EL (cell line): ENCODE measurements around the gene SNX24.
"Not testable (repeated sequence)": the region's sequence is repeated elsewhere in the genome, so short reads cannot be mapped to it uniquely, and the experiment has no call there.

Experiments
- DNase-seq: peaks from one replicate; pipeline ENCODE4 v3.0.0-alpha.2; 2016

The SNX24 gene

GRCh38 chr5:122968056-122968455 lies 122.6 kb downstream of the SNX24 start:
- DNase-seq = not testable (repeated sequence)

- no peak for DNase-seq
Observed at GRCh38 chr5:122971333-122971732, 125.9 kb downstream of the SNX24 start.

GRCh38 chr5:122972877-122973276 lies 127.5 kb downstream of the SNX24 start:
- peak; percentile 83 for DNase-seq

GRCh38 chr5:122973759-122974158 lies 128.3 kb downstream of the SNX24 start:
- DNase-seq = not testable (repeated sequence)

- not testable (repeated sequence) for DNase-seq
Observed at GRCh38 chr5:122974251-122974650, 128.8 kb downstream of the SNX24 start.

GRCh38 chr5:122977319-122977718 lies 131.9 kb downstream of the SNX24 start:
- DNase-seq = no peak

GRCh38 chr5:122978068-122978467 lies 132.7 kb downstream of the SNX24 start:
- DNase-seq = no peak

GRCh38 chr5:122978644-122979297 lies 133.4 kb downstream of the SNX24 start:
- no peak for DNase-seq

GRCh38 chr5:122981846-122982245 lies 136.4 kb downstream of the SNX24 start:
- DNase-seq = no peak

GRCh38 chr5:122982376-122982775 lies 137.0 kb downstream of the SNX24 start:
- no peak for DNase-seq

- DNase-seq = no peak
Observed at GRCh38 chr5:122984425-122984824, 139.0 kb downstream of the SNX24 start.

GRCh38 chr5:122985006-122985700 lies 139.7 kb downstream of the SNX24 start:
- DNase-seq = no peak

GRCh38 chr5:122985954-122986721 lies 140.7 kb downstream of the SNX24 start:
- no peak for DNase-seq

GRCh38 chr5:122996091-122996490 lies 150.7 kb downstream of the SNX24 start:
- no peak for DNase-seq

GRCh38 chr5:122997294-122997693 lies 151.9 kb downstream of the SNX24 start:
- DNase-seq = no peak

GRCh38 chr5:122999947-123000563 lies 154.6 kb downstream of the SNX24 start:
- peak; percentile 55 for DNase-seq

GRCh38 chr5:123000731-123001130 lies 155.3 kb downstream of the SNX24 start:
- DNase-seq = no peak

GRCh38 chr5:123001808-123002207 lies 156.4 kb downstream of the SNX24 start:
- no peak for DNase-seq

GRCh38 chr5:123007182-123007581 lies 161.8 kb downstream of the SNX24 start:
- no peak for DNase-seq

GRCh38 chr5:123007754-123008153 lies 162.3 kb downstream of the SNX24 start:
- no peak for DNase-seq

- no peak for DNase-seq
Observed at GRCh38 chr5:123012321-123012720, 166.9 kb downstream of the SNX24 start.

GRCh38 chr5:123014689-123015088 lies 169.3 kb downstream of the SNX24 start:
- DNase-seq = no peak

GRCh38 chr5:123028222-123028621 lies 182.8 kb downstream of the SNX24 start:
- no peak for DNase-seq
